GM12872 (cell line): Measurements from ENCODE around the gene FHIP2A.

Source experiments
- CTCF ChIP-seq: IDR thresholded peaks from 3 replicates; pipeline ENCODE4 v1.5.1; 2011; ENCODE audit warnings: low read depth, mild to moderate bottlenecking, low read length, moderate library complexity; ENCODE audit not compliant: insufficient read depth

Gene FHIP2A

GRCh38 chr10:114867365-114867764 lies 45.8 kb downstream of the FHIP2A start:
- no peak for TF ChIP-seq CTCF

GRCh38 chr10:114868870-114869519 lies 47.4 kb downstream of the FHIP2A start:
- no peak for TF ChIP-seq CTCF

DNA sequence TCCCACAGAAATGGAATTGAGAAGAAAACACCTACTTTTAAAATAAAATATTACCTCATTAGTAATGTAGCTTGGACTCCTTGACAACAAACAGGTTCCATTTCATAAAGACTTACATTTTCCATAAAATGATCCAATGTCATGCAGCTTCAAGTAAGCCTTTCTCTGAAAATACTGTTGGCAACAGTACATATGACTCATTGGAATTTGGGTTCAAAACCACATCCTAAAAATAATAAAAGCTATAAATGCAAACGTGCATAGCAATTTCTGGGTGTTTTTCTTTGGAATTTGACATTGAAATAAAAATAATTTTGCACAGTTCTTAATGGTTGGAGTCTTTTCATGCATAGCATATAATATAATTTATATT lies 47.9 kb downstream of the FHIP2A start:
- TF ChIP-seq CTCF, result no peak

DNA sequence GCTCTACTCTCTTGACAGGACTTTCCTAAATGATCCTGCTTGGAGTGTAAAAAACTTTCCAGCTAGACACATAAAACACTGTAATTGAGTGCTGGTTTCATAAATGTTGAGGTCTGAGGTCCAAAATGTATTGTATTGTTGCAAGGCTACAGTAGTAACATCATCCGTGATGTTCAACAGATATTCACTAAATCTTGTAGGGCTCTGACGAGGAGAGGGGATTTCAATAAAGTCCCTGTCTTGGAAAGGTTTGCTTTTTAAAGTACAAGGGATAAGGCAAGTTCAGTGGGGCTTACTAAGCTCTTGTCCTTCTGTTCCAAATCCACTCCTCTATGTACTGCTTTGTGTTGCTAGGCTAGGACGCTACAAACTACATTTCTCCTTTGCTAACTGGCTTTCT lies 48.9 kb downstream of the FHIP2A start:
- TF ChIP-seq CTCF, result no peak

DNA sequence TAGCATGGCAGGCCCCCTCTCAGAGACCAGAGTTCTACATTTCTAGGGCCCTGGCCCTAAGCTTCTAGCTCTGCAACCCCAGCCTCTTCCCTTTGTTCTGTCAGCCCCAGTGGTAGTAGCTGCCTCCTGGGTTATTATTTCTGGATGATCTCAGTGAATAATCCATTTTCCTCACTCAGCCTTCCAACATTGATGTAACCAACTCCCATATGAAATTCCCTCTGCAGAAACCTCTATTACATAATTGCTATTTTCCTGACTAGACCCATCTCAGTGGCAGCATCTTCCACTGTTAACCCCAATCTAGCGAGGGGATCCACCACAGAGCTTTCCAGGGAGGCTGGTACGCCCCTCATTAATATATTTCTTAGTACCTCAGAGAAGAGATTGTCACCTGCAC lies 49.8 kb downstream of the FHIP2A start:
- no peak for TF ChIP-seq CTCF
